NT2/D1 (cell line): ENCODE data around the gene MTG1.

Experiments used
- DNase-seq: peaks from one replicate; pipeline ENCODE4 v3.0.0-alpha.2; 2011; ENCODE audit warnings: low read depth, low spot score
- H3K27me3 ChIP-seq: 2 replicates; pipeline ENCODE4 v1.6.0; 2011; ENCODE audit warnings: mild to moderate bottlenecking; ENCODE audit not compliant: insufficient read length, insufficient read depth
- H3K36me3 ChIP-seq: 2 replicates; pipeline ENCODE4 v1.6.1; 2011; ENCODE audit warnings: mild to moderate bottlenecking, low read length, mixed read lengths; ENCODE audit not compliant: insufficient read depth, insufficient read length
- H3K4me1 ChIP-seq: 2 replicates; pipeline ENCODE4 v1.5.1; 2011; ENCODE audit not compliant: insufficient read depth, insufficient read length
- H3K4me3 ChIP-seq: 2 replicates; pipeline ENCODE4 v1.5.1; 2011; ENCODE audit warnings: low read depth; ENCODE audit not compliant: insufficient read length
- H3K9ac ChIP-seq: 2 replicates; pipeline ENCODE4 v1.6.0; 2011; ENCODE audit warnings: low read depth; ENCODE audit not compliant: insufficient read length
- H3K9me3 ChIP-seq: 2 replicates; pipeline ENCODE4 v1.5.1; 2011; ENCODE audit warnings: mild to moderate bottlenecking, low read length; ENCODE audit not compliant: insufficient read depth
- SUZ12 ChIP-seq: IDR thresholded peaks from 2 replicates; pipeline ENCODE4 v1.6.1; 2011; ENCODE audit not compliant: insufficient read length, insufficient read depth; ENCODE audit errors: extremely low read depth
- YY1 ChIP-seq: IDR thresholded peaks from 2 replicates; pipeline ENCODE4 v1.6.1; 2011; ENCODE audit not compliant: insufficient read length, insufficient read depth
- ZNF274 ChIP-seq: IDR thresholded peaks from 2 replicates; pipeline ENCODE4 v1.6.1; 2011; ENCODE audit warnings: mild to moderate bottlenecking, low read depth, low read length

MTG1 gene

GRCh38 chr10:133359972-133360610 lies 33.9 kb upstream of the MTG1 start:
- DNase-seq: no peak
- no peak for TF ChIP-seq SUZ12
- no peak for TF ChIP-seq ZNF274
- TF ChIP-seq YY1: no peak
- Histone ChIP-seq H3K36me3 (peaks cover 43% of the 10 kb centered on the region), H3K9ac (no peak overlapping the region), H3K27me3 (no peaks in the 10 kb centered on the region), H3K4me3 (no peak overlapping the region), H3K4me1 (peaks cover 4% of the 10 kb centered on the region), H3K9me3 (no peaks in the 10 kb centered on the region)

GRCh38 chr10:133361227-133361626 lies 32.7 kb upstream of the MTG1 start:
- no peaks in the 10 kb centered on the region for H3K9me3 ChIP-seq
- H3K36me3 ChIP-seq: peaks cover 44% of the 10 kb centered on the region
- no peak overlapping the region for H3K9ac ChIP-seq
- TF ChIP-seq SUZ12: no peak
- no peak for TF ChIP-seq YY1
- no peak for TF ChIP-seq ZNF274
- H3K4me3 ChIP-seq: no peak overlapping the region
- no peaks in the 10 kb centered on the region for H3K27me3 ChIP-seq
- peaks cover 4% of the 10 kb centered on the region for H3K4me1 ChIP-seq
- DNase-seq: no peak

- H3K27me3 ChIP-seq: no peaks in the 10 kb centered on the region
- H3K4me1 ChIP-seq: peaks cover 4% of the 10 kb centered on the region
- H3K4me3 ChIP-seq: no peak overlapping the region
- no peak for TF ChIP-seq YY1
- TF ChIP-seq SUZ12: no peak
- no peak for TF ChIP-seq ZNF274
- H3K36me3 ChIP-seq: peaks cover 47% of the 10 kb centered on the region
- no peak overlapping the region for H3K9ac ChIP-seq
- no peaks in the 10 kb centered on the region for H3K9me3 ChIP-seq
- DNase-seq: no peak
These were observed 32.0 kb upstream of the MTG1 start for GRCh38 chr10:133361773-133362441.

GRCh38 chr10:133362846-133363245 lies 31.1 kb upstream of the MTG1 start:
- Histone ChIP-seq H3K36me3 (peaks cover 49% of the 10 kb centered on the region), H3K4me3 (no peak overlapping the region), H3K27me3 (no peaks in the 10 kb centered on the region), H3K4me1 (peaks cover 4% of the 10 kb centered on the region), H3K9ac (no peak overlapping the region), H3K9me3 (no peaks in the 10 kb centered on the region)
- no peak for DNase-seq
- no peak for TF ChIP-seq ZNF274
- no peak for TF ChIP-seq SUZ12
- TF ChIP-seq YY1: no peak

- no peaks in the 10 kb centered on the region for H3K9me3 ChIP-seq
- TF ChIP-seq YY1: no peak
- TF ChIP-seq ZNF274: no peak
- H3K4me3 ChIP-seq: no peak overlapping the region
- DNase-seq: no peak
- H3K36me3 ChIP-seq: peaks cover 66% of the 10 kb centered on the region
- no peaks in the 10 kb centered on the region for H3K4me1 ChIP-seq
- no peak overlapping the region for H3K9ac ChIP-seq
- no peaks in the 10 kb centered on the region for H3K27me3 ChIP-seq
These were observed 29.1 kb upstream of the MTG1 start for GRCh38 chr10:133364645-133365431.

GRCh38 chr10:133365461-133366129 lies 28.4 kb upstream of the MTG1 start:
- Histone ChIP-seq H3K36me3 (peaks cover 73% of the 10 kb centered on the region), H3K9ac (no peak overlapping the region), H3K4me3 (no peak overlapping the region), H3K4me1 (no peaks in the 10 kb centered on the region), H3K27me3 (no peaks in the 10 kb centered on the region), H3K9me3 (no peaks in the 10 kb centered on the region)
- TF ChIP-seq SUZ12 (no peak), ZNF274 (no peak), YY1 (no peak)
- no peak for DNase-seq

GRCh38 chr10:133366130-133366478 lies 27.9 kb upstream of the MTG1 start:
- H3K36me3 ChIP-seq: peaks cover 76% of the 10 kb centered on the region
- no peaks in the 10 kb centered on the region for H3K4me1 ChIP-seq
- DNase-seq: no peak
- H3K9ac ChIP-seq: no peak overlapping the region
- TF ChIP-seq YY1: no peak
- TF ChIP-seq SUZ12: no peak
- TF ChIP-seq ZNF274: no peak
- no peaks in the 10 kb centered on the region for H3K27me3 ChIP-seq
- H3K9me3 ChIP-seq: no peaks in the 10 kb centered on the region
- H3K4me3 ChIP-seq: no peak overlapping the region
